SW480 (cell line): ENCODE measurements around the gene PDE4C.

ENCODE experiments used
- DNase-seq: peaks from one replicate; pipeline ENCODE4 v3.0.0-alpha.2; 2016; ENCODE audit warnings: low spot score

Gene PDE4C

GRCh38 chr19:18198374-18198773 is 27.9 kb downstream of the PDE4C start:
- no peak for DNase-seq

GRCh38 chr19:18197941-18198340 is 28.3 kb downstream of the PDE4C start:
- DNase-seq, result no peak

DNA sequence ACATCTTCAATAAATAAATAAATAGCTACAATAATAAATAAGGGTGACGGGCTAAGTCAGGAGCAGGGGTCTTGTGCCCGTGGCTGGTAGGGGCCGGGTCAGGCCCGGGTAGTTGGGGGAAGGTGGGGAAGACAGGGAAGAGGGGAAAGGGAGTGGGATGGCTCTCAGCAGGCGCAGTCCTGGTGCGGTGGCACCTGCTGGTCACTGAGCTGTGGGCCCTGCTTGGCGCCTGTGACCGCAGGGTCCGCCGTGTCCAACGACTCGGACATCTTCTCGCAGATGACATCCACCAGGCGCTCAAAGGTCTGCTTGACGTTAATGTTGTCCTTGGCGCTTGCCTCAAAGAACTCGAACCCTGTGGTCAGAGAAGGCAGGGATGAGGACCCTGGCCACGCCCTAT is 28.9 kb downstream of the PDE4C start:
- DNase-seq, result no peak

- DNase-seq, result no peak
Observed at GRCh38 chr19:18196511-18196845, 29.8 kb downstream of the PDE4C start.

DNA sequence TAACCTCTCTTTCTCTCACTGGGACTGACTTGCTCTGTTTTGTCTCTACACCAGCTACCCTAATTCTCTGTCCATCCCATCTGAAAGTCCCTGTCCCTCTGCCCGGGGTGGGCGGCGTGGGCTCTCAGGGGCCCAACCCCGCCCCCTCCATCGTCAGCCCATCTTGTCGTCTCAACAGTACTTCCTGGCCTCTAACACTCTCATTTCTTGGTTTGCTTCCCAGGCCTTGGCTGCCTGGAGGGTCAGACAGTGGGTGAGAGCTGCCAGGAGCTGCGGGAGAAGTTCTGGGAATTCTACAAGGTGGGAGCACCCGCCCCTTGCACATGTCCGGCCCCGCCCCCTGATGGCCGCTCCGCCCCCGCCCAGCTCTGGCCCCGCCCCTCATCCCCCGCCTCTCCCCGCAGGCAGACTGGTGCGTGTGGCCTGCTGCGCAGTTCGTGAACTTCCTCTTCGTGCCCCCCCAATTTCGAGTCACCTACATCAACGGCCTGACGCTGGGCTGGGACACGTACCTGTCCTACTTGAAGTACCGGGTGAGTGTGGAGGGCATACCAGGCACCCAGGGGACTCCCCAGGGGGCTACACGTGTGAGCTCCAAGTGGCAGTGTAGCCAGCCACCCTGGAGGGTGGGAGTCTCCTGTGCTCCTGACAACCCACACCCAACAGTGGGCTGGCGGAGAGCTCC is 31.5 kb downstream of the PDE4C start:
- no peak for DNase-seq

DNA sequence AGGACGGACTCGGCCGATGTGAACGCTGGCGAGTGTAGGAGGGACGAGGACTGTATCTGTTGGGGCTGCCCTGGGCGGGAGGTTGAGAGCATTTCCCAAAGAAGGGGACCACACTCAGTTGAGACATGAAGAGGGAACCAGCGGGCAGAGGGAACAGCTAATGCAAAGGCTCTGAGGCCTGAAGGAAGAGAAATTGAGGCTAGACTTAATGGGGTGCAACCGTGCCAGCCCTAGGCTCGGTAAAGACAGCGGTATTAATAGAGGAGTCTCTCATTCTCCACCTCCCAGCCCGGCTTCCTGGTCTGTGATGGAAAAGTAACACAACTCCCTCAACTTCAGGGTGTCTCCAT is 32.1 kb downstream of the PDE4C start:
- DNase-seq, result no peak

DNA sequence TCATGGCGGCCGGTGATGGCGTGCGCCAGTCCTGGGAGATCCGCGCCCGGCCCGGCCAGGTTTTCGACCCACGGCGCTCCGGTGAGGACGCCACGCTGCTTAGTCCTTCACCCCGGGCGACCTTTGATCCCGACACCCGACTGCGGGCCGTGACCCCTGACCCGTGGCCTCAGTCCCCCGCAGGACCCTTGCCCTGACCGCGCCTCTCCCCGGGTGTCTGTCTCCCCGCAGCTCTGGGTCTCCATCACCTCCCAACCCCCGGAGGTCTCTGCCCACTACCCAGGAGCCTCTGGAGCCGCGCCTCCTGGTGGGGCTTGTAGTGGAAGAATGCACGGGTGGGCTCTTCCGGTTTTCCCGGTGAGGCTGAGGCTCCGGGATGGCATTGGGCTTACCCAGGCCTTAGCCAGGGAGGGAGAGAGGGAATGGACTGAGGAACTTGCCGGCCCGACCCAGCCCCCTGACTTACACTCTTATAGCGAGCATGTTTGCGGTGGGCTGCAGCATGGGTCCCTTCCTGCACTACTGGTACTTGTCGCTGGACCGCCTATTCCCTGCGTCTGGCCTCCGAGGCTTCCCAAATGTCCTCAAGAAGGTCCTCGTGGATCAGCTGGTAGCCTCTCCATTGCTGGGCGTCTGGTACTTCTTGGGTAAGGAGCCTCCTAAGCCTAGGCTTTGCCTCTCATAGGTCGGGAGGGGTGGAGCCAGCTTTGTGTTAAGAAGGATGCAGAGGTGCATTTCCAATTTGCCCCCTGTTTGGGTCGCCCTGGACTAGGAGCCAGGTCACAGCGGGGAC is 32.7 kb downstream of the PDE4C start:
- DNase-seq, result no peak

DNA sequence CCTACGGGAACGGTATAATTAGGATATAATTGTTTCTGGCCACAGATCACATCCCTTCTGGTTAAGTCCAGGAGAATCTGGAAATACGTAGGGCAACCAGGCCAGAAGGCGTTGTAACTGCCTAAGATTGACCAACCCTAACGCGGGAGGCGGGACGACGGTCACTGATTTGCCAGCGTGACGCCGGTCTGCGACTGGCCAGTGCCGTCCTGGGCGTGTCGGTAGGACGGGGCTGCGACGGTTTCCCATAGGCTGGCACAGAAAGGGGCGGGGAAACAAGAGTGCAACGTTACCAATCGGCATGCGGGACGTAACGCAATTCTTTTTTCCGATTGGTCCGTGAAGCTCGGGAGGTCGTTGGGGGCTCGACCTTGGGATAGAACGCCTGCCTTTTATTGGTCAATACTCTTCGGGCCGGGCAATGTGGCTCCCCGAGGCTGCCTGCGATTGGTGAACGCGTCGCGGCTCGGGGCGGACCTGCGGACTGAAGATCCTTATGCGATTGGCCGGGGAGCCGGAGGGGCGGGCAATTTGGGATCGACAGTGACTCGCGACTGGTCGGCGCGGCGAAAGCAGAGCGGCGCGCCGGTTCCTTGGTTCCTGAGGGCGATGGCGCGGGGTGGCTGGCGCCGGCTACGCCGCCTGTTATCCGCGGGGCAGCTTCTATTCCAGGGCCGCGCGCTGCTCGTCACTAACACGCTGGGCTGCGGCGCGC is 33.4 kb downstream of the PDE4C start, which contains the start of gene MPV17L2:
MPV17L2 (plus strand) TSS at position 546 of the 715 bp plus-strand sequence; CDS start at position 610, 64 bp downstream.
- peak; percentile 100 for DNase-seq

GRCh38 chr19:18191640-18192062 is 34.6 kb downstream of the PDE4C start:
- no peak for DNase-seq

DNA sequence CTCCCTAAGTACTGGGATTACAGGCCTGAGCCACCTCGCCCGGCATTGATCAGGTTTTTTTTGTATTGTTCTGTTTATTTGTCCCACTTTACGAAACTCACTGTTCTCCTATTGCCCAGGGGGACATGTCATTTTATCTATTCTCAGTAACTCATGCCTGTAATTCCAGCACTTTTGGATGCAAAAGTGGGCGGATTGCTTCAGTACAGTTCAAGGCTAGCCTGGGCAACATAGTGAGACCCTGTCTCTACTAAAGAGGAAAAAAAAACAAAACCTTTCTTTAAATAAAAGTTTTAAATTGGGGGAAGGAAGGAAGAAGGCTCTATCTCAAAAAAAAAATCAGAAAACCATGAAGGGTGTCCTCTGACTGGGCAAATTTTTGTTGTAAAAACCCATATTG is 36.0 kb downstream of the PDE4C start:
- no peak for DNase-seq

DNA sequence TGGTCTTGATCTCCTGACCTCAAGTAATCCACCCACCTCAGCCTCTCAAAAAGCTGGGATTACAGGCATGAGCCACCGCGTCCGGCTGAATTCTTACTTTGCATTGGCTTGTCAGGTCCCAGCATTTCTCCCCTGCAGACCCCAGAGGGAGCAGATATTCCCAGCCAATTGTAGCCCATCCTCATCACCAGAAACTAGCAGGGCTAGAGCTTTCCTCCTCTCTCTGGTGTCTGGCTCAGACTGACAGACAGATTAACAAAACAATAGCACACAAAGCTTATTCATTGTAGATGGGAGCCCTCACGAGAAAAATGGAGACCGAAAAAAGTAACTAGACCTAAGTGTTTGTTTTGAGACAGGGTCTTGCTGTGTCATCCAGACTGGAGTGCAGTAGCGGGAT is 40.7 kb downstream of the PDE4C start:
- DNase-seq, result no peak

DNA sequence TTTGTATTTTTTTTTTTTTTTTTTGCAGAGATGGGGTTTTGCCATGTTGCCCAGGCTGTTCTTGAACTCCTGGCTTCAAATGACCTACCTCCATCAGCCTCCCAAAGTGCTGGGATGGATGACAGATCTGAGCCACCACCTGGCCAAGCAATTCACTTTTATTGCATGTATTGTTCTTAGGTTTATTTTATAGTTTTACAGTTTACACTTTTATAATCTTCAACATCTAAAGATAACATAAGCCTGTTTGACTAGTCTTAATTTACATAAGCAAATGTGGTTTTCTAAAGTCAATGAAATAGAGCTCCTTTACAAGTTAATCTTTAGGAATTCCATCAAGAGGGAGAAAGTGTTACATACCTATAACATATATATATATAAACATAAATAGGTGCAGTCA is 42.7 kb downstream of the PDE4C start:
- no peak for DNase-seq

DNA sequence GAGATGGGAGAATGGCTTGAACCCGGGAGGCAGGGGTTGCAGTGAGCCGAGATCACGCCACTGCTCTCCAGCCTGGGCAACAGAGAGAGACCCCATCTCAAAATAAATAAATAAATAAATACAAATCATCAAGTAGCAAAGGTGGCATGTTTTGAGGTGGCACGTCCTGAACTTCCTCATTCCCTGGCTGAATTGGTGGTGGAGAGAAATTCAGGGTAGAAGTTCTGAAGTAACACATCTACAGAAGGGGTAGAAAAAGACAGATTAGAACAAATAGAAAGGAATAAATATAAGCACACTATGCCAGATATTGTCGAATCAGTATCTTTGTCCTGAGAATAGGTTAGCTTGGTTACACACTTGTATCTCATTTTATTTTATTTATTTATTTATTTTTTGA is 46.3 kb downstream of the PDE4C start:
- no peak for DNase-seq

GRCh38 chr19:18176367-18177310 is 49.6 kb downstream of the PDE4C start:
- DNase-seq, result no peak

DNA sequence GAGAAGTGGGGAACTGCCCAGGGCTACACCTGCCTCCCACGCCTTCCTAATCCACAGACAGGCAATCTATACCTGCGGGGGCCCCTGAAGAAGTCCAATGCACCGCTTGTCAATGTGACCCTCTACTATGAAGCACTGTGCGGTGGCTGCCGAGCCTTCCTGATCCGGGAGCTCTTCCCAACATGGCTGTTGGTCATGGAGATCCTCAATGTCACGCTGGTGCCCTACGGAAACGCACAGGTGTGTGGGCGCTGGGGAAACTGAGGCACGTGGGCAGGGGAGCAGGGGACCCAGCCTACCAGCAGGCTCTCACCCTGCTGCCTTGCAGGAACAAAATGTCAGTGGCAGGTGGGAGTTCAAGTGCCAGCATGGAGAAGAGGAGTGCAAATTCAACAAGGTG is 51.3 kb downstream of the PDE4C start:
- no peak for DNase-seq
